Progenitor cell of endocrine pancreas (in vitro differentiated cells): ENCODE data around the gene NT5C. TPM values are rescaled to one million over a fixed set of nuclear protein-coding genes. Genes with fewer than 3 reads are reported as not detected.
A peak's percentile ranks its signal among the peaks of the same experiment; 100 is the strongest.

Source experiments
- DNase-seq: peaks from one replicate; pipeline ENCODE4 v3.0.0; 2021; ENCODE audit warnings: low spot score; ENCODE audit not compliant: unreplicated experiment
- H3K27ac Mint-ChIP-seq: 2 replicates; pipeline ENCODE4 v1.8.0; 2021; ENCODE audit warnings: mild to moderate bottlenecking, moderate library complexity, mixed read lengths
- H3K27me3 Mint-ChIP-seq: 2 replicates; pipeline ENCODE4 v1.8.0; 2021; ENCODE audit warnings: mixed read lengths
- H3K36me3 Mint-ChIP-seq: 2 replicates; pipeline ENCODE4 v1.8.0; 2022; ENCODE audit warnings: mixed read lengths; ENCODE audit not compliant: insufficient read depth
- H3K4me1 Mint-ChIP-seq: 2 replicates; pipeline ENCODE4 v1.8.0; 2021; ENCODE audit warnings: low read depth, mixed read lengths
- H3K4me3 Mint-ChIP-seq: 2 replicates; pipeline ENCODE4 v1.8.0; 2021; ENCODE audit warnings: low read depth, mild to moderate bottlenecking, moderate library complexity, mixed read lengths
- H3K9me3 Mint-ChIP-seq: 2 replicates; pipeline ENCODE4 v1.8.0; 2021; ENCODE audit warnings: low read depth, mixed read lengths
- CTCF ChIP-seq: fragments of 200-600 bp; sonication (generic); IDR thresholded peaks from one replicate; pipeline ENCODE4 v1.5.0; 2021; ENCODE audit warnings: antibody characterized with exemption, mild to moderate bottlenecking; ENCODE audit not compliant: unreplicated experiment
- total RNA-seq: library from RNA; stranded (reverse); gene quantifications from 2 replicates; pipeline ENCODE4 v1.2.1, GENCODE V29; 2021

Gene NT5C
- total RNA-seq, 1 donor from 2014 or later, result 58.8 TPM

GRCh38 chr17:75151930-75152329 lies 20.4 kb upstream of the NT5C start:
- DNase-seq, result no peak
- Mint-ChIP-seq H3K9me3 (no peaks in the 10 kb centered on the region), H3K36me3 (peaks cover 21% of the 10 kb centered on the region), H3K4me1 (peaks cover 22% of the 10 kb centered on the region), H3K4me3 (peak overlapping the region; percentile 97), H3K27me3 (no peaks in the 10 kb centered on the region), H3K27ac (peak overlapping the region; percentile 96)
- no peak for TF ChIP-seq CTCF

- no peaks in the 10 kb centered on the region for H3K9me3 Mint-ChIP-seq
- no peak overlapping the region for H3K4me3 Mint-ChIP-seq
- no peak for TF ChIP-seq CTCF
- no peak for DNase-seq
- peaks cover 18% of the 10 kb centered on the region for H3K4me1 Mint-ChIP-seq
- H3K36me3 Mint-ChIP-seq, result peaks cover 38% of the 10 kb centered on the region
- no peaks in the 10 kb centered on the region for H3K27me3 Mint-ChIP-seq
- peak overlapping the region; percentile 74 for H3K27ac Mint-ChIP-seq
Measured at GRCh38 chr17:75147878-75148546, 16.5 kb upstream of the NT5C start.

GRCh38 chr17:75146592-75146991 lies 15.1 kb upstream of the NT5C start:
- no peak overlapping the region for H3K4me3 Mint-ChIP-seq
- peaks cover 41% of the 10 kb centered on the region for H3K36me3 Mint-ChIP-seq
- H3K27me3 Mint-ChIP-seq, result no peaks in the 10 kb centered on the region
- TF ChIP-seq CTCF, result no peak
- H3K27ac Mint-ChIP-seq, result peak overlapping the region; percentile 79
- no peak for DNase-seq
- peaks cover 6% of the 10 kb centered on the region for H3K4me1 Mint-ChIP-seq
- no peaks in the 10 kb centered on the region for H3K9me3 Mint-ChIP-seq

DNA sequence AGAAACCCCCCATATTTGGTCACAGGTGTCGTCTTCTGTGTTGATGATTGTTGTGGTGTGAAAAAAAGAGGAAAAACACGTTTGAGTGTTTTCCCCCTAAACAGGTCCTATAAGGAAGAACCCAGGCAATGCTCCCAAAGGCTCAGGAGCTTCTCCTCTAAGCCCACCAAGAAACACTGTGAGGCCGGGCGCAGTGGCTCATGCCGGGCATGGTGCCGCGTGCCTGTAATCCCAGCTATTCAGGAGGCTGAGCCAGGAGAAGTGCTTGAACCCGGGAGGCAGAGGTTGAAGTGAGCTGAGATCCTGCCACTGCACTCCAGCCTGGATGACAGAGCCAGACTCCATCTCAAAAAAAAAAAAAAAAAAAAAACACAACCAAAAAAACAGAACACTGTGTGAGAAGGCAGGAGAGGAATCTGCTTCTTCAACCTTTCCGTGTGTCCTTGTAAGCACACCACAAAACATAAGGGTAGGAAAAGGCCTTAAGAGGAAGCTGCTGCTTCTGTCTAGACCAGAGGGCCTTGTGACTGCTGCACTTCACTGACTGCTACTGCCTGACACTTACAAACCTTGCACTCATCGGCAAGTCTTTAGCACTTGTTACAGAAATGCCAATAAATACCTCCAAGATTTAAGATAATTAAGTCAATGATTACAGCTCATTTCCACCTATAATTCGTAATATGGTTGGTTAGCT lies 13.4 kb upstream of the NT5C start:
- Mint-ChIP-seq H3K4me1 (peaks cover 6% of the 10 kb centered on the region), H3K9me3 (no peaks in the 10 kb centered on the region), H3K36me3 (peaks cover 51% of the 10 kb centered on the region), H3K27me3 (no peaks in the 10 kb centered on the region), H3K27ac (no peak overlapping the region), H3K4me3 (no peak overlapping the region)
- no peak for TF ChIP-seq CTCF
- DNase-seq, result no peak

DNA sequence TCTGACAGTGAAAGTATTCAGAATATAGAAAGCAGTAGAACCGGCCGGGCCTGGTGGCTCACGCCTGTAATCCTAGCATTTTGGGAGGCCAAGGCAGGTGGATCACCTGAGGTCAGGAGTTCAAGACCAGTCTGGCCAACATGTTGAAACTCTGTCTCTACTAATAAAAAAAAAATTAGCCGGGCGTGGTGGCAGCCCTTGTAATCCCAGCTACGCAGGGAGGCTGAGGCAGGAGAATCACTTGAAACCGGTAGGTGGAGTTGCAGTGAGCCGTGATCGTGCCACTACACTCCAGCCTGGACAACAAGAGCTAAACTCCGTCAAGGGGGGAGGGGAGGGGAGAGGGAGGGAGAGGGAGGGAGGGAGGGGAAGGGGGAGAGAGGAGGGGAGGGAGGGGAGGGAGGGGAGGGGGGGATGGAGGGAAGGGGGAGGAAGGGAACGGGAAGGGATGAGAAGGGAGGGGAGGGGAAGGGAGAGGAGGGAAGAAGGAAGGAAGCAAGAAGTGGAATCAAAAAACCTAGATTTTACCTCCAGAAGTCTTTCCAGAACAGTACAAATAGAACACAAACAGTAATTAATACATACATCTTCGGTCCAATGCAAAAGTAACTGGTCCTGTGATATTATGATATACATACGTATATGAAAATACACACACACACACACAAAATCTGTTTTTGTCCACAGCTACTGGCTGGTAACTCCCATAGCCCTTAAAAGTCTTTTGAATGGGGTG lies 10.9 kb upstream of the NT5C start:
- H3K36me3 Mint-ChIP-seq, result peaks cover 42% of the 10 kb centered on the region
- H3K27ac Mint-ChIP-seq, result peak overlapping the region; percentile 24
- no peaks in the 10 kb centered on the region for H3K9me3 Mint-ChIP-seq
- no peaks in the 10 kb centered on the region for H3K27me3 Mint-ChIP-seq
- no peak overlapping the region for H3K4me3 Mint-ChIP-seq
- TF ChIP-seq CTCF, result no peak
- DNase-seq, result no peak
- peaks cover 4% of the 10 kb centered on the region for H3K4me1 Mint-ChIP-seq
